BLaER1 treated with 17β-estradiol and CSF1 and Interleukin-3, amounts not matched to agents 10 nM and 100 nM (cell line): Measurements from ENCODE around the gene TNS1.

Source experiments
- H3K27ac ChIP-seq, 11 experiments: shearing (Covaris generic); formaldehyde crosslinking; 2 replicates each; pipeline ENCODE4 v1.8.1; 2022
- H3K27me3 ChIP-seq, 11 experiments: shearing (Covaris generic); formaldehyde crosslinking; 2 replicates each; pipeline ENCODE4 v1.8.1; 2022
- H3K36me3 ChIP-seq, 11 experiments: shearing (Covaris generic); formaldehyde crosslinking; 2 replicates each; pipeline ENCODE4 v1.8.1; 2022
- H3K4me1 ChIP-seq, 10 experiments: shearing (Covaris generic); formaldehyde crosslinking; 2 replicates each; pipeline ENCODE4 v1.8.1; 2022
- H3K4me2 ChIP-seq, 11 experiments: shearing (Covaris generic); formaldehyde crosslinking; 2 replicates each; pipeline ENCODE4 v1.8.1; 2022
- H3K4me3 ChIP-seq, 10 experiments: shearing (Covaris generic); formaldehyde crosslinking; 2 replicates each; pipeline ENCODE4 v1.8.1; 2022
- H3K9ac ChIP-seq, 11 experiments: shearing (Covaris generic); formaldehyde crosslinking; 2 replicates each; pipeline ENCODE4 v1.8.1; 2022
- H3K9me3 ChIP-seq, 11 experiments: shearing (Covaris generic); formaldehyde crosslinking; replicated peaks in 1 of 11; 2 replicates each; pipeline ENCODE4 v1.8.1; 2022
- H4K20me1 ChIP-seq, 11 experiments: shearing (Covaris generic); formaldehyde crosslinking; 2 replicates each; pipeline ENCODE4 v1.8.1; 2022
- Cebpa-rat ChIP-seq, 11 experiments: shearing (Covaris generic); IDR thresholded peaks; 2 replicates each; pipeline ENCODE4 v1.8.1; 2022

The TNS1 gene

DNA sequence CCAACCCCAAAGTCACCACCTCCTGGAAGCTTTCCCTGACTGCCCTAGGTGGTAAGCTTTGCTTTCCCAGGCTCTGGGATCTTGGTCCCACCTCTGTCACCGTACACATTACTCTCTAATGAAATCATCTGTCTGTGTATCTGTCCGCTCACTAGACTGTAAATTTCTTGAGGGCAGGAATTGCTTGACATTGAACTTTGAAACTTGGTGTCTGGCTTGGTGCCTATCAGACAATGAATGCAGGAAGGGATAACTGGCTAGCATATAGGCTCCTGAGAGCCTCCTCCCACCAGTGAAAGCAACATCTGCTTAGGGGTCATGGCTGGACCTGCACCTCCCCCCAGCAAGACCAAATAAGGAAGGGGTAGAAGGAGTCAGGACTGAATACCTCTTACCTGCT, 155.7 kb downstream of the TNS1 start:
- no peak for TF ChIP-seq Cebpa-rat (IDR thresholded peaks at IDR 0.05)
- H3K36me3 ChIP-seq, result peaks cover 25 to 69% (median 52%) of the 10 kb centered on the region in 11 experiments

DNA sequence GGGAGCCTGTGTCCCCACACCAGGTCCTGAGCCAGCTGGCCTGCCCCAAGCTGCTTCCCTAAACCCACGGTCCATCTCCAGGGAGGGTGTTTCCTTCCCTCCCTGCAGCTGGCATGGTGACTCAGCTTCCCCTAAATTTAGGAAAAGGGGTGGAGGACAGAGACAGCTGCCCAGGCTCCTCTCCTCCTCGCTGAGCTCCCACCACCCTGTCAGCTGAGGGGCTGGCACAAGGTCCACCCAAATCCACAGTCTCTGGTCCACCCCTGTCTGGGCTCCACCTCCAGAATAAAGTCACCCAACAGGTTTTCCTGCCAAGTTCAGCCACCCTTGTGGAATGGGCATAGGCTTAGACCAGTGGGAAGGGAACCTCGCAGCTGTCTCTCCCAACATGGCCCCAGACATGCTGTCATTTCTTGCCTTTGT, 156.5 kb downstream of the TNS1 start:
- H3K4me2 ChIP-seq, result peak overlapping the region in 10 of 11 experiments; percentile 2 to 81 (median 70); a peak in 17 of 22 replicates
- no peak overlapping the region; a peak in 1 of 20 replicates for H3K4me3 ChIP-seq
- peaks cover 10 to 60% (median 40%) of the 10 kb centered on the region in 10 experiments for H3K4me1 ChIP-seq
- peaks cover 18 to 31% (median 23%) of the 10 kb centered on the region in 11 experiments for H3K9me3 ChIP-seq
- peak overlapping the region in 1 of 11 experiments; percentile 28; a peak in 2 of 22 replicates for H3K9ac ChIP-seq
- no peak for TF ChIP-seq Cebpa-rat (IDR thresholded peaks at IDR 0.05)
- H3K27ac ChIP-seq, result peak overlapping the region in 8 of 11 experiments; percentile 3 to 71 (median 42); a peak in 12 of 22 replicates
- peaks cover 25 to 69% (median 52%) of the 10 kb centered on the region in 11 experiments for H3K36me3 ChIP-seq
- peaks cover 0 to 97% (median 2%) of the 10 kb centered on the region in 11 experiments; a peak in 10 of 22 replicates for H4K20me1 ChIP-seq
- peaks cover 0 to 38% (median 0%) of the 10 kb centered on the region in 11 experiments; a peak in 4 of 22 replicates for H3K27me3 ChIP-seq

More for the DNA sequence above, 155.7 kb downstream of the TNS1 start:
- Histone ChIP-seq H3K27ac (peak overlapping the region in 2 of 11 experiments; percentile 65 to 71; a peak in 5 of 22 replicates), H4K20me1 (peaks cover 0 to 97% (median 5%) of the 10 kb centered on the region in 11 experiments; a peak in 10 of 22 replicates), H3K4me2 (peak overlapping the region in 8 of 11 experiments; percentile 52 to 81 (median 74); a peak in 15 of 22 replicates), H3K4me1 (peaks cover 18 to 62% (median 44%) of the 10 kb centered on the region in 10 experiments), H3K9me3 (peaks cover 18 to 31% (median 23%) of the 10 kb centered on the region in 11 experiments), H3K27me3 (peaks cover 0 to 40% (median 0%) of the 10 kb centered on the region in 11 experiments; a peak in 8 of 22 replicates), H3K9ac (no peak overlapping the region), H3K4me3 (no peak overlapping the region)

DNA sequence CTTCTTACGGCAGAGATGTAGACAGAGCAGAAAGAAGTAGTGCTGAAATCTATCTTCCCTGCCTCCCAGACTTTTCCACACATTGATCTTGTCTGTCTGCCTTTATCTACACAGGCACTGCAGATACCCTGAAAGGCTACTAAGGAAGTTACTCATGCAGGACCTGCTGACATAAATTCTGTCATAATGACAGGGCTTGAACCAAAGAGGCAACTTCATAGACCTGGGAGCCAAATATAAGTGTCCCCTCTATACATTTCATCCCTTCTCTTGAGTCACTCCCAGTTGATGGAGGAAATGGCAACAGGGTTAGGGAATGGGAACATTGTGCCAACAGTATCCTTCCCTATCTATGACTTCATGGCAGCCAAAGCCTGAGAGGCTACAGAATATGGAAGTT, 157.5 kb downstream of the TNS1 start:
- Histone ChIP-seq H3K4me2 (peak overlapping the region in 8 of 11 experiments; percentile 52 to 81 (median 74); a peak in 11 of 22 replicates), H3K4me3 (no peak overlapping the region), H3K27me3 (peaks cover 0 to 38% (median 0%) of the 10 kb centered on the region in 11 experiments; a peak in 4 of 22 replicates), H4K20me1 (peaks cover 0 to 97% (median 0%) of the 10 kb centered on the region in 11 experiments; a peak in 8 of 22 replicates), H3K9ac (no peak overlapping the region), H3K4me1 (peaks cover 0 to 54% (median 35%) of the 10 kb centered on the region in 10 experiments; a peak in 19 of 20 replicates), H3K27ac (peak overlapping the region in 3 of 11 experiments; percentile 2 to 71 (median 65); a peak in 3 of 22 replicates), H3K36me3 (peaks cover 25 to 65% (median 52%) of the 10 kb centered on the region in 11 experiments), H3K9me3 (peaks cover 18 to 31% (median 23%) of the 10 kb centered on the region in 11 experiments)
- no peak for TF ChIP-seq Cebpa-rat (IDR thresholded peaks at IDR 0.05)

DNA sequence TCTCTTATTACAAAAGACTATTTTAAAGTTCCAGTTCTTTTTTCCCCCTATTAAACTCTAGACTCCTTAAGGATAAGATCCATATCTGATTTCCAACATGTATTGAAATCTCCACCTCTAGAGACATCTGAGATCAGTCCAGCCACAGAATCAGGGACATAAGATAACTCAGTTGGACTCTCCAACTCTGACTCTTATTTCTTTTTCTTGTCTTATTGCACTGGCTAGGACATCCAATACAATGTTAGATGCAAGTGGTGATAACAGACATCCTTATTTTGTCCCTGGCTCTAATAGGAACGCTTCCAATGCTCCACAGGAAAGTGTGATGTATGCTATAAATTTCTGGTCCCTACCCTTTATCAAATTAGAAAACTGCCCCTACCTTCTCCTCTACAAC, 158.1 kb downstream of the TNS1 start:
- H4K20me1 ChIP-seq, result peaks cover 0 to 97% (median 0%) of the 10 kb centered on the region in 11 experiments; a peak in 7 of 22 replicates
- no peak overlapping the region for H3K9ac ChIP-seq
- H3K9me3 ChIP-seq, result peaks cover 18 to 31% (median 23%) of the 10 kb centered on the region in 11 experiments
- no peak overlapping the region; a peak in 2 of 20 replicates for H3K4me3 ChIP-seq
- no peak overlapping the region for H3K27ac ChIP-seq
- peaks cover 25 to 60% (median 49%) of the 10 kb centered on the region in 11 experiments for H3K36me3 ChIP-seq
- peaks cover 0 to 48% (median 29%) of the 10 kb centered on the region in 10 experiments; a peak in 19 of 20 replicates for H3K4me1 ChIP-seq
- H3K4me2 ChIP-seq, result no peak overlapping the region
- H3K27me3 ChIP-seq, result peaks cover 0 to 37% (median 0%) of the 10 kb centered on the region in 11 experiments; a peak in 4 of 22 replicates
- TF ChIP-seq Cebpa-rat (IDR thresholded peaks at IDR 0.05), result no peak

DNA sequence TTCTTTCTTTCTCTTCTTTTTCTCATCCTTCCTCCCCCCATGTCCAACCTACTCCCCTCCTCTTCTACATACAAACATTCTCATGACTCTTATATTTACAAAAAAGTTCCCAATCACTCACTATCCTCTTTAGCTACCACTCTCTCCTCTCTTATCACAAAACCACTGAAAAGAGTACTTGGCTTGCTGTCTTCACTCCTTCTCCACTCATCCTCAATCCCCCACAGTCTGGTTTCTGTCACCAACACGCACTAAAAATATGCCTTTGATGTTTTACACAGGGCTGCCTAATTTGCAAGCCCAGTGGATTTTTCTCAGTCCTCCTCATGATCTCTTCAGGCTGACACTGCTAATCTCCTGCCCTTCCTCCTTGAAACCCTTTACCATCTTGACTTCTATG, 159.5 kb downstream of the TNS1 start:
- no peak overlapping the region for H3K4me3 ChIP-seq
- H4K20me1 ChIP-seq, result peaks cover 0 to 96% (median 0%) of the 10 kb centered on the region in 11 experiments; a peak in 4 of 22 replicates
- H3K4me2 ChIP-seq, result no peak overlapping the region
- no peak for TF ChIP-seq Cebpa-rat (IDR thresholded peaks at IDR 0.05)
- H3K27ac ChIP-seq, result no peak overlapping the region
- peaks cover 0 to 24% (median 0%) of the 10 kb centered on the region in 11 experiments; a peak in 1 of 22 replicates for H3K27me3 ChIP-seq
- H3K4me1 ChIP-seq, result peaks cover 0 to 40% (median 26%) of the 10 kb centered on the region in 10 experiments; a peak in 19 of 20 replicates
- H3K36me3 ChIP-seq, result peaks cover 18 to 46% (median 36%) of the 10 kb centered on the region in 11 experiments
- H3K9ac ChIP-seq, result no peak overlapping the region
- H3K9me3 ChIP-seq, result peaks cover 18 to 31% (median 23%) of the 10 kb centered on the region in 11 experiments

DNA sequence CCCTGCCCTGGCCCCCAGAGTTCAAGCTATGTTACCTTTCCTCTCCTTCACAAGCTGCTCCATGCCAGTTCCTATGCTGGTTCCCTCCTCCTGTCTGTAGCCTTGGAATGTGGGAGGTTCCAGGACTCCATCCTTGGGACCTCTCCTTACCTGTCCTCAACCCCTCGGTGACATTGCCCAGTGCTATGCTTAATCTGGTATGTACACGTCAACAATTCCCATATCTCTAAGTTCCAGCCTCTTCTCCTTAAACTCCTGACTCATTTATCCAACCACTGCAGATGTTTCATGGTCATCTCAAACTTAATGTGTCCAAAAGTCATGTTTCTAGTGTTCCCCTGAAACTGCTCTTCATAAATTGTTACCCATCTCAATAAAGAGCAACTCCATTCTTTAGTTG, 160.8 kb downstream of the TNS1 start:
- Histone ChIP-seq H3K4me3 (no peak overlapping the region), H3K4me1 (peaks cover 0 to 33% (median 25%) of the 10 kb centered on the region in 10 experiments; a peak in 19 of 20 replicates), H3K36me3 (peaks cover 10 to 33% (median 22%) of the 10 kb centered on the region in 11 experiments; a peak in 21 of 22 replicates), H3K9ac (no peak overlapping the region), H3K27me3 (peaks cover 0 to 13% (median 0%) of the 10 kb centered on the region in 11 experiments; a peak in 1 of 22 replicates), H4K20me1 (peaks cover 0 to 96% (median 0%) of the 10 kb centered on the region in 11 experiments; a peak in 4 of 22 replicates), H3K4me2 (peak overlapping the region in 1 of 11 experiments; percentile 30; a peak in 1 of 22 replicates), H3K27ac (0 out of 22 replicates have a peak overlapping the region, but pooled peaks of 1 of the 11 experiments have one; percentile 5), H3K9me3 (peaks cover 18 to 30% (median 23%) of the 10 kb centered on the region in 11 experiments)
- no peak for TF ChIP-seq Cebpa-rat (IDR thresholded peaks at IDR 0.05)

DNA sequence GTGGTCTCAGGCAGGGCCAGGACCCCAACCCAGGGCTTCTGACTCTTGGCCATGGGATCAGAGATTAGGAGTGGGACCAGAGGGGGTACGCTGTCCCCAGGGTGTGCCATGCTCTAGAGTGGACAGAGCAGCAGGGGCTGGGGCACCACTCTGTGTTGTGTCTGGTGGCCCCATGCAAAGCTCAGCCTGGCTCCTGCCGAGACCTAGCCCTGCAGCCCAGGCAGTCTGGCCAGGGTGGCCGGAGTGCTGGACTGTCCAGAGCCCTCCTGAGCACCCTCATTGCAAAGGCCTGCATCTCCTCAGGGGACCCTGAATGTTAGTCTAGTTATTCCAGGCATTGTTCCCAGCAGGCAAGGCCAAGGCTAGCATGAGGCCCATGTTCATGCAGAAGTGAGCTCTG, 162.3 kb downstream of the TNS1 start:
- Histone ChIP-seq H4K20me1 (peaks cover 0 to 95% (median 0%) of the 10 kb centered on the region in 11 experiments; a peak in 4 of 22 replicates), H3K36me3 (peaks cover 10 to 29% (median 22%) of the 10 kb centered on the region in 11 experiments; a peak in 21 of 22 replicates), H3K4me3 (no peak overlapping the region), H3K4me2 (no peak overlapping the region), H3K4me1 (peaks cover 0 to 27% (median 16%) of the 10 kb centered on the region in 10 experiments; a peak in 16 of 20 replicates), H3K9ac (no peak overlapping the region), H3K27me3 (peaks cover 0 to 13% (median 0%) of the 10 kb centered on the region in 11 experiments; a peak in 1 of 22 replicates), H3K9me3 (peaks cover 16 to 20% (median 16%) of the 10 kb centered on the region in 11 experiments), H3K27ac (no peak overlapping the region)
- no peak for TF ChIP-seq Cebpa-rat (IDR thresholded peaks at IDR 0.05)

DNA sequence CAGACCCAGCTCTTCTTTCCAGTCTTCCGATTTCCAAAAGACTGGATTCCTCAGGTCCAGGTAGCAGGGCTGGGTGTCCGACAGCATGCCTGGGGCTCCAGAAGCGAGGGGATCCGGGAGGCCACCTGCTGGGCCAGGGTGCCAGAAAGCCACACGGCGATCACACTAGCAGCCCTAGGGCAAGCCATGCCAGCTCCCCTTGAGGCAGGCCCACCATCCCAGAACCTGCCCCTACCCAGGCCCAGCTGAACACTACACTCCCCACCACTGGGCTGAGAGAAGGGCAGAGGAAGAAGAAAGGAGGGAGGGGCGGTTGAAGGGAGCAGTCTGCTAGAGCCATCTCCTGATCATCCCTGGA, 163.1 kb downstream of the TNS1 start:
- peaks cover 5 to 32% (median 19%) of the 10 kb centered on the region in 10 experiments; a peak in 19 of 20 replicates for H3K4me1 ChIP-seq
- TF ChIP-seq Cebpa-rat (IDR thresholded peaks at IDR 0.05), result no peak
- H3K36me3 ChIP-seq, result peaks cover 3 to 29% (median 21%) of the 10 kb centered on the region in 11 experiments; a peak in 20 of 22 replicates
- no peak overlapping the region for H3K4me2 ChIP-seq
- peaks cover 0 to 13% (median 0%) of the 10 kb centered on the region in 11 experiments; a peak in 1 of 22 replicates for H3K27me3 ChIP-seq
- H3K4me3 ChIP-seq, result no peak overlapping the region
- H4K20me1 ChIP-seq, result peaks cover 0 to 96% (median 0%) of the 10 kb centered on the region in 11 experiments; a peak in 4 of 22 replicates
- H3K9me3 ChIP-seq, result peaks cover 8 to 12% (median 8%) of the 10 kb centered on the region in 11 experiments
- H3K27ac ChIP-seq, result no peak overlapping the region
- no peak overlapping the region for H3K9ac ChIP-seq
